HEK293 (cell line): ENCODE measurements around the gene MLXIPL.

Source experiments
- CTCF ChIA-PET: fragments of 350-600 bp; formaldehyde crosslinking; extraction: SDS; loops from one replicate; lab custom pipeline; 2021; ENCODE audit warnings: antibody characterized with exemption; lab: Yijun Ruan, JAX
- POLR2A ChIA-PET: fragments of 300-600 bp; formaldehyde crosslinking; extraction: SDS; loops from one replicate; lab custom pipeline; 2020; ENCODE audit warnings: antibody characterized with exemption, inconsistent platforms; lab: Yijun Ruan, JAX
- H3K27ac ChIP-seq: fragments of 200-500 bp; sonication (Bioruptor generic); 2 replicates; pipeline ENCODE4 v1.5.1; 2014; ENCODE audit warnings: low read depth, low read length, control low read depth, inconsistent platforms; ENCODE audit errors: extremely low read depth
- H3K36me3 ChIP-seq, 2 experiments: fragments of 200-500 bp in 1 of 2; sonication (Bioruptor generic) in 1 of 2; 1 replicate in 1 of 2; 2 replicates in 1 of 2; pipeline ENCODE4 v1.5.1; 2014 to 2017; ENCODE audit warnings: inconsistent platforms in 2 of 2, low read length in 2 of 2; ENCODE audit not compliant: control insufficient read depth in 2 of 2, insufficient read depth in 1 of 2
- H3K4me1 ChIP-seq: fragments of 200-500 bp; sonication (Bioruptor generic); 2 replicates; pipeline ENCODE4 v1.5.1; 2014; ENCODE audit warnings: mild to moderate bottlenecking, low read length, inconsistent platforms; ENCODE audit not compliant: control insufficient read depth, insufficient read depth
- H3K4me3 ChIP-seq: 2 replicates; pipeline ENCODE4 v1.5.1; 2011; ENCODE audit warnings: low read depth, mild to moderate bottlenecking, control low read depth, low read length, moderate library complexity
- H3K9me3 ChIP-seq: fragments of 200-500 bp; sonication (Bioruptor generic); 2 replicates; pipeline ENCODE4 v1.5.1; 2014; ENCODE audit warnings: low read depth, low read length, inconsistent platforms; ENCODE audit not compliant: control insufficient read depth, insufficient read depth
- FEZF1 ChIP-seq: fragments of 450-650 bp; formaldehyde crosslinking; IDR thresholded peaks from 2 replicates; pipeline ENCODE4 v1.5.1; 2016; ENCODE audit warnings: missing biosample characterization, missing genetic modification characterization
- GFI1B ChIP-seq: fragments of 450-650 bp; formaldehyde crosslinking; IDR thresholded peaks from 2 replicates; pipeline ENCODE4 v1.5.1; 2016; ENCODE audit warnings: missing biosample characterization, missing genetic modification characterization
- HIC1 ChIP-seq: fragments of 450-650 bp; formaldehyde crosslinking; IDR thresholded peaks from 2 replicates; pipeline ENCODE4 v1.5.1; 2016; ENCODE audit warnings: missing biosample characterization, missing genetic modification characterization
- MYNN ChIP-seq: fragments of 450-650 bp; formaldehyde crosslinking; IDR thresholded peaks from 2 replicates; pipeline ENCODE4 v1.5.1; 2016; ENCODE audit warnings: missing biosample characterization, missing genetic modification characterization, borderline replicate concordance
- OVOL3 ChIP-seq: fragments of 450-650 bp; formaldehyde crosslinking; IDR thresholded peaks from 2 replicates; pipeline ENCODE4 v1.5.1; 2016; ENCODE audit warnings: missing biosample characterization, missing genetic modification characterization
- SCRT2 ChIP-seq: fragments of 450-650 bp; formaldehyde crosslinking; IDR thresholded peaks from 2 replicates; pipeline ENCODE4 v1.5.1; 2016; ENCODE audit warnings: missing biosample characterization, missing genetic modification characterization
- TCF7L2 ChIP-seq: IDR thresholded peaks from 2 replicates; pipeline ENCODE4 v1.6.1; 2011; ENCODE audit warnings: low read depth, mild to moderate bottlenecking, inconsistent platforms, low read length, moderate library complexity, borderline replicate concordance
- ZFHX2 ChIP-seq: fragments of 450-650 bp; formaldehyde crosslinking; conservative IDR thresholded peaks from 2 replicates; pipeline ENCODE4 v1.5.1; 2016; ENCODE audit warnings: missing biosample characterization, missing genetic modification characterization
- ZFP69B ChIP-seq: fragments of 450-650 bp; formaldehyde crosslinking; IDR thresholded peaks from 2 replicates; pipeline ENCODE4 v1.5.1; 2016; ENCODE audit warnings: missing biosample characterization, missing genetic modification characterization
- ZNF121 ChIP-seq: fragments of 450-650 bp; formaldehyde crosslinking; IDR thresholded peaks from 2 replicates; pipeline ENCODE4 v1.5.1; 2016; ENCODE audit warnings: missing biosample characterization, missing genetic modification characterization
- ZNF2 ChIP-seq: fragments of 450-650 bp; formaldehyde crosslinking; IDR thresholded peaks from 2 replicates; pipeline ENCODE4 v1.5.1; 2016; ENCODE audit warnings: missing biosample characterization, missing genetic modification characterization
- ZNF274 ChIP-seq, 2 experiments: fragments of 200-500 bp in 1 of 2; fragments of 450-650 bp in 1 of 2; sonication (Bioruptor generic) in 1 of 2; formaldehyde crosslinking in 1 of 2; IDR thresholded peaks; 2 replicates each; pipeline versions ENCODE4 v1.5.1 to v1.6.1; 2014 to 2016; ENCODE audit warnings: borderline replicate concordance in 1 of 2, inconsistent platforms in 1 of 2, low read length in 1 of 2, missing biosample characterization in 1 of 2, missing genetic modification characterization in 1 of 2
- ZNF335 ChIP-seq: fragments of 450-650 bp; formaldehyde crosslinking; conservative IDR thresholded peaks from 2 replicates; pipeline ENCODE4 v1.5.1; 2016; ENCODE audit warnings: missing biosample characterization, missing genetic modification characterization
- ZNF600 ChIP-seq: fragments of 450-650 bp; formaldehyde crosslinking; IDR thresholded peaks from 2 replicates; pipeline ENCODE4 v1.5.1; 2016; ENCODE audit warnings: missing biosample characterization, missing genetic modification characterization
- ZNF610 ChIP-seq: fragments of 450-650 bp; formaldehyde crosslinking; IDR thresholded peaks from 2 replicates; pipeline ENCODE4 v1.5.1; 2016; ENCODE audit warnings: missing biosample characterization, missing genetic modification characterization, borderline replicate concordance
- ZNF621 ChIP-seq: fragments of 450-650 bp; formaldehyde crosslinking; IDR thresholded peaks from 2 replicates; pipeline ENCODE4 v1.5.1; 2017; ENCODE audit warnings: missing biosample characterization, missing genetic modification characterization
- ZNF658 ChIP-seq: fragments of 450-650 bp; formaldehyde crosslinking; IDR thresholded peaks from 2 replicates; pipeline ENCODE4; 2016; ENCODE audit warnings: missing biosample characterization, missing genetic modification characterization
- ZNF660 ChIP-seq: fragments of 450-650 bp; IDR thresholded peaks from 2 replicates; pipeline ENCODE4 v1.5.1; 2018; ENCODE audit warnings: missing biosample characterization, mild to moderate bottlenecking, missing genetic modification characterization
- ZNF747 ChIP-seq: fragments of 450-650 bp; formaldehyde crosslinking; IDR thresholded peaks from 2 replicates; pipeline ENCODE4 v1.5.1; 2016; ENCODE audit warnings: missing biosample characterization, missing genetic modification characterization
- ZNF768 ChIP-seq: fragments of 450-650 bp; formaldehyde crosslinking; IDR thresholded peaks from 2 replicates; pipeline ENCODE4 v1.5.1; 2018; ENCODE audit warnings: missing biosample characterization, mild to moderate bottlenecking, missing genetic modification characterization
- ZSCAN4 ChIP-seq: fragments of 450-650 bp; formaldehyde crosslinking; IDR thresholded peaks from 2 replicates; pipeline ENCODE4 v1.5.1; 2017; ENCODE audit warnings: missing biosample characterization, missing genetic modification characterization

Gene MLXIPL

GRCh38 chr7:73577627-73578341 is 46.5 kb downstream of the MLXIPL start:
- Histone ChIP-seq H3K4me1 (no peaks in the 10 kb centered on the region), H3K9me3 (no peaks in the 10 kb centered on the region), H3K4me3 (peak overlapping the region; percentile 84), H3K27ac (peak overlapping the region; percentile 77), H3K36me3 (peaks cover 17 to 27% of the 10 kb centered on the region in 2 experiments)
- ChIA-PET POLR2A (interaction anchor here (0.5 to 1.3 kb wide), 15 partner anchors 8 to 950 kb away, joined by 3 to 16 read pairs (median 4); partner anchors contain the start of genes ABHD11, BAZ1B and BCL7B), CTCF (interaction anchor here (0.7 kb wide), 1 partner anchor 156 kb away, joined by 3 read pairs; no protein-coding TSS in a partner anchor)
- TF ChIP-seq HIC1 (tag by site-specific recombination) (no peak), ZNF600 (tag by site-specific recombination) (no peak), ZNF335 (tag by site-specific recombination) (peak; percentile 56), FEZF1 (no peak), SCRT2 (tag by site-specific recombination) (no peak), ZFHX2 (no peak), ZNF274 (IDR thresholded peaks at IDR 0.05; ENCODE audit: low read length) (no peak), ZNF274 (tag by site-specific recombination; IDR thresholded peaks at IDR 0.05; ENCODE audit: borderline replicate concordance) (no peak), TCF7L2 (no peak), ZNF121 (tag by site-specific recombination) (peak; percentile 92), ZNF660 (tag by site-specific recombination) (no peak), GFI1B (tag by site-specific recombination) (no peak)

GRCh38 chr7:73573791-73574190 is 50.5 kb downstream of the MLXIPL start:
- H3K27ac ChIP-seq = no peak overlapping the region
- CTCF ChIA-PET = no interaction called here

DNA sequence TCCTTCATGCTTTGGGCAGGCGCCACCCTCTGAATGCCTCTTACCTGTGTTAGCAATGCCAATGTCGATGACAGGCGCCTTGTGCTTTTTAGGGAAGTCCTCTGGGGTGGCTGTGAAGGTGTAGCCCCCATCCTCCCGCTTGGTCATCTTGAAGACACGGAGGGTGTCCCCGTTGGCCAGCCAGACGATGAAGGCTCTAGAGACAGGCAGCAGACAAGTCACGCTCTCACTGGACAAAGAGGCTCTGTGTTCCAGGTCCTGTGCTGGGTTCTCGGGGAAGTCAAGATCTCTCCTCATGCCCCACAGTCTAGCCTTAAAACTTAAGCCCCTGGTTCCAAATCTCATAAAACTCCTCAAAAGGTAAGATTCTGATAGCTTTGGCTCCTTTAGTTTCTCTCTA is 51.0 kb downstream of the MLXIPL start:
- H3K4me1 ChIP-seq = no peaks in the 10 kb centered on the region
- H3K4me3 ChIP-seq = no peak overlapping the region
- ChIA-PET CTCF (no interaction called here), POLR2A (interaction anchor here (0.6 kb wide), 1 partner anchor 26 kb away, joined by 4 read pairs; no protein-coding TSS in a partner anchor)
- H3K9me3 ChIP-seq = no peaks in the 10 kb centered on the region
- no peak overlapping the region for H3K27ac ChIP-seq
- no peak for TF ChIP-seq ZFHX2
- no peak for TF ChIP-seq MYNN
- no peak for TF ChIP-seq ZNF610 (tag by site-specific recombination)
- no peak for TF ChIP-seq OVOL3 (tag by site-specific recombination)
- H3K36me3 ChIP-seq = peaks cover 24 to 62% of the 10 kb centered on the region in 2 experiments

More at GRCh38 chr7:73573791-73574190, 50.5 kb downstream of the MLXIPL start:
- no peaks in the 10 kb centered on the region for H3K9me3 ChIP-seq
- peaks cover 20 to 62% of the 10 kb centered on the region in 2 experiments for H3K36me3 ChIP-seq
- H3K4me1 ChIP-seq = no peaks in the 10 kb centered on the region
- no peak for TF ChIP-seq ZSCAN4 (tag by site-specific recombination)
- TF ChIP-seq ZNF2 = no peak
- no peak for TF ChIP-seq ZNF747 (tag by site-specific recombination)
- TF ChIP-seq ZNF621 (tag by site-specific recombination) = no peak
- TF ChIP-seq ZFP69B (tag by site-specific recombination) = no peak
- TF ChIP-seq ZNF658 (tag by site-specific recombination) = no peak
- TF ChIP-seq ZNF768 (tag by site-specific recombination) = no peak
- POLR2A ChIA-PET = interaction anchor here (0.6 to 1.5 kb wide), 2 partner anchors 27 to 51 kb away, joined by 3 to 4 read pairs; partner anchors contain the start of gene BAZ1B
- H3K4me3 ChIP-seq = no peak overlapping the region
